HuH-7 (cell line): ENCODE data around the gene EFNA1.

ENCODE experiments used
- DNase-seq: peaks from one replicate; pipeline ENCODE4 v3.0.0; 2011; ENCODE audit warnings: low spot score

EFNA1 gene, protein sequence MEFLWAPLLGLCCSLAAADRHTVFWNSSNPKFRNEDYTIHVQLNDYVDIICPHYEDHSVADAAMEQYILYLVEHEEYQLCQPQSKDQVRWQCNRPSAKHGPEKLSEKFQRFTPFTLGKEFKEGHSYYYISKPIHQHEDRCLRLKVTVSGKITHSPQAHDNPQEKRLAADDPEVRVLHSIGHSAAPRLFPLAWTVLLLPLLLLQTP

GRCh38 chr1:155127105-155127966 is at the start of gene EFNA1:
Gene EFNA1 (plus strand): TSS chr1:155127876. CDS start chr1:155127978, 102 bp downstream.
- DNase-seq: peak; percentile 91

GRCh38 chr1:155078469-155079209 is 49.0 kb upstream of the EFNA1 start, which contains the start of gene EFNA3:
Gene EFNA3 (plus strand): TSS chr1:155078837. CDS start chr1:155078942, 105 bp downstream.
- DNase-seq: peak; percentile 97

DNA sequence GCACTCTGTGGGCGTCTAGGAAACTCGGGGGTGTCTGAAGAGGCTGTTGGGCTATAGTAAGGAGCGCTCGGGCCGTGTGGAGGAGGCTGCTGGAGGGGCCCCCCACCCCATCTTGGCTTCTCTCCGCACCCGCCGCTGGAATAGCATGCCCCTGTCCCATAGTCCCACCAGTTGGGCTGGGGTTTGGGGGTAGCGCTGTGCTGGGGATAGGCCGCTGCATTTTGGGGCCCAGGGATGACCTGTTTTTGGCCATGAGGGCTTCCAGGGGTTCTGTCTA is 48.5 kb upstream of the EFNA1 start:
- no peak for DNase-seq

DNA sequence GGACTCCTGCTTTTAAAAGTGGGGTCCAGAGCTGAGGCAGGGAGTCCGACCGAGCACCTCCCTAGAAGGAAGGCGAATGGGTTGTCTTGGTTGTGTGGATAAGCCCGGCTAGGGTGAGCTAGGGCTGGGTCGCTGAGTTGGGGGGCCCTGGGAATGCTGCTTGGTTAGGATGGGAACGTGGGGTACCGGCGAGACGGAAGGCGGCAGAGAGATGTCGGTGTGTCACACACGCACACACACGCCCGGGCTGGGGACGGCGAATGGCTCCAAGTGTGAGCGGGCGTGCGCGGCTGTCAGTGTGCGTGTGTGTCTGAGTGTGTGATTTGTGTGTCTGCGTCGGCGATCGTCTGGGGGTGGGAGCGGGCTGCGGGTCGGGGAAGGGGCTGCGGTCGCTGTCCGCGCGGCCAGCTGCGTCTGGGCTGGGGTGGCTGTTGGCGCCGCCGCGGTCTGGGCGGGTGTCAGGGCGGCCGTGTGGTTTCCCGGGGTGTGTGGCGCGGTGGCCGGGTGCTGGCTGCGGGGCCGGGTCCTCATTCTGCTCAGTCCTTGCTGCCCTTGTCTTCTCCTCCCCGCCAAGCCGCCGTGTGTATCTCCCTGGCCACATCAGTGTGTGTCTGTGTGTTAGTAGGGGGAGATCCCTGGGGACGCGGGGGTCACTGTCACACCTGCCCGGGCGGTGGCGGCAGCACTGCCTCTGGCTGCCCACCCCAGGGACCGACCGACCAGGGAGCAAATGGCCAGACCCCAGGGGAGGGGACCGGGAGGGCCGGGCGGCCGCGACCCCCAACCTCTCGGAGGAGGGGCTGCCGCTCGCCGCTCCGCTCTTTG is 48.0 kb upstream of the EFNA1 start:
- peak; percentile 52 for DNase-seq

DNA sequence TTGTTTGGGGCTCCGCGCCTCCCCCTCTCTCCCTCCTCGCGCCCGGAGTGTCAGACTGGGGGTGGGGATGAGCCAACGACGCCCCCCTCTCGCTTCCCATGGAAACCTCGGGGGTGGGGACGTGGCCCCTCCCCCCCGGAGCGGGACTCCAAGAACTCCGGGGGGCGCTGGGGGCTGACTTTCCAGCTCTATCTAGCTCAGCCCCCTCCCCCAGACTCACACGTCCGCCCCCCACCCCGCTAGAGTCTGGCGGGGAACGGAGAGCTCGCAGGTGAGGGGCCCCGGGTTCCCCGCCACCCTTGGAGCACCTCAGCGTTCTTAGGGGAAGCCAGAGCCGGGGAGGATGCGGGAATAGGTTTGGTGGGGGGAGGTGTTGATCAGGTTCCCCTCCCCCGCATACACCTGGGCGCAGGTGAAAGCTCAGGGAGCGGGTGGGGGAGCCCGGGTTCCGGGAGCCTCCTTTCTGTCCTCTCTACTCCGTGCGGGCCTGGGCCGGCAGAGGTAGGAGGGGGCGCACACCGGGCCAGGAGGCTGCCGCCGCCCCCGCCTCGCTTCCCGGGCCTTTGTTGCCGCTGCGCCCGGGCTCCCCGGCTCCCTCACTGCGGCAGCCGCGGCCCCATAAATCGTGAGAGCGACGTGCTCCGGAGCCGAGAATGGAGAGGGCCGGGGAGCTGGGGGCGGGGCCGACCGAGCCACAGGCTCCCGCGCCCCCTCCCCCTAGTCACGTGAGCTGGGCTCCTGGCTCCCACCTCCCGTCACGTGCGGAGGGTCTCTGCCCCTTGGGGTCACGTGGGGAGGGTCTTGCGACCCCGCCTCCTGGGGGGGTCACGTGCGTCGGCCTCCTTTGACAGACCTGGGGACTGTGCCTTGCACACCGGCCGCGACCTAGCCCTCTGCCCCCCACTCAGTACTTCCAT is 47.1 kb upstream of the EFNA1 start:
- DNase-seq: peak; percentile 82

DNA sequence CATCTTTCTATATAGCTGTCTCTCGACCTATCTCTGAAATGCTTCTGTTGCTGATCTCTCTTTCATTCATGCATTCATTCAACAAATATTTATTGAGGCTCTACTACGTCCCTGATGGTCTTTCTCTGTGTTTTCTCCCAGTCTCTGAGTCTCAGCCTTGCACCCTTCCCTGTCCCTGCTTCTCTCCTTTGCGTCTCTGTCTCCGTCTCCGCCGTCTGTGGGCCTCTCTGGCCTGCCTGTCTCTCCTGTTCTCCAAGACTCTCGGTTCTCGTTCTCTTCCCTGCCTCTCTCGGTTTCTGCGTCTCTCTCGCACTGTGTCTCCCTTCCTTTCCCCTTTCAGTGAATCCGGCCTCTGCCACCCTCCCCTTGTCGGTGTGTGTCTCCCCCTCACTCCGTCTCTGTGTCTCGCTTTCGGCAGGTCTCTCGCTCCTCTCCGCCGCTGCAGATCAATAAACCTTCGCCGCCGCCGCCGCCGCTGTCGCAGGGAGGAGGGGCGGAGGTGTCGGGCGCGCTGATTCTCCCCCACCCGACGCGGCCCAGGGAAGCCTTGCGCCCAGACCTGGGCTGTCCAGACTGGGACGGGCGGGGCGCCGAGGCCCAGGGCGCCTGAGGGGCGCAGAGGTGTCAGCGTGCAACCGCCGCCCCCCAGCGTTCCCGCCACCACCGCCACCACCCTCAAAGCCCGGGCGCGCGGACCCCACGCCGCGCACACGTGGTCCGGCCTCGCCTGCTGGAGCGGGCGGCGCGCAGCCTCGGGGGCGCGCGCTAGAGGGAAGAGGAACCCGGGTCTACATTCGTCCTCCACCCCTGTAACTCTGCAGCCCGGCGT is 46.0 kb upstream of the EFNA1 start:
- no peak for DNase-seq

DNA sequence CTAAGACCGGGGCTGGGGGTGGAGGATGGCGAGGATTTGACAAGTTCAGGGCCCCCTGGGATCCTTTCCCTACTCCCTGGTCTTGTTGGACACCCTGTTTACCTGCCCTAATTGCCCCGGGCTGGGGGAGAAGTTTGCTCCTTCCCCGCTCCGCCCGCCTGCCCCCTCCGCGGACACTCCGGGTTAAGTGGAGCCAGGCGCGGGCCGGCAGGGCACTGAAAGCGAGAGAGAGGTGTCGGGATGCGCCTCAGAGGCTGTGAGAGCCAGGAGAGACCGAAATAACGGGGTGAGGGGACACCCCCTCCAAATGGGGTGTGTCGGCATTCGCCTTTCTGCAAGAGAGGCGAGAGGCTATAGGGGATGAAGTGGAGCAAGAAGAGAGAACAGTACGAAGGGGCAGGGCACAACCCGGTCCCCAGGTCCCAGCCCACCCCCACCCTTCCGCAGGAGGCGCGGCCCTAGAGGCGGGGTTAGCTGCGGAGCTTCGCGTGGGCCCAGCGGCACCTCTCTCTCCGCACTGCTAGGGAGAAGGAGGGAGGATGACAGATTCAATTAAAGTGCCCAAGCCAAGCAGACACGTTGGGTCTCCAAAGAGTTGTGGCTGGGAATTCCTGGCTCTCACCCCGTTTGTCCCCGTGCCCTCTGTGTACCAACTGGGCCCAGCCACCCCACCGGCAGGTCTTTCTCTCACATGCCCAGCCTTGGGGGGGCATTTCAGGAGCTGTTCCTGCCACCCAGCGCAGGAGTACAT is 45.2 kb upstream of the EFNA1 start:
- no peak for DNase-seq

DNA sequence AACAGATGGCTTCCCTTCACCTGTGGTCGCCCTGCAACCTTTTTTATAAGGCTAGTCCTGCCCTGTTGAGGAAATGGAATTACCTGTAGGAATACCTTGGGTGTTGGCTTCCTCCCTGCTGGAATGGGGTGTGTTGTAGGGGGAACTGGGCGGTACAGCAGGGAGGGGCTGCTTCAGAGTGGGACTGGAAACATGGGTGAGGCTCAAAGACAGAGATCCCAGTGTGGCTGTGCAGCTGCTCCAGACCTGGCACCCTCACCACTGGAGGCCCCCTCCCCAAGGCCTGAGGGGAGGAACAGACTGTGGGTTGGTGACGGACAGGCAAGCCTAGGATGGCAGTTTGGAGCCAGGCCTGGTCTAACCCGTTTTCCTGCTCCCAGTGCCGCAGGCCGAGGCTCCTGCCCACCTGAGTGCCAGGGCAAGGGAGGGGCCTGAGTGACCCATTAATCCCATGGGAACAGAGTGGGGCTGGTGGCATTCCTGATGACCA is 44.6 kb upstream of the EFNA1 start:
- no peak for DNase-seq

- no peak for DNase-seq
Measured at GRCh38 chr1:155083865-155084721, 43.6 kb upstream of the EFNA1 start.

DNA sequence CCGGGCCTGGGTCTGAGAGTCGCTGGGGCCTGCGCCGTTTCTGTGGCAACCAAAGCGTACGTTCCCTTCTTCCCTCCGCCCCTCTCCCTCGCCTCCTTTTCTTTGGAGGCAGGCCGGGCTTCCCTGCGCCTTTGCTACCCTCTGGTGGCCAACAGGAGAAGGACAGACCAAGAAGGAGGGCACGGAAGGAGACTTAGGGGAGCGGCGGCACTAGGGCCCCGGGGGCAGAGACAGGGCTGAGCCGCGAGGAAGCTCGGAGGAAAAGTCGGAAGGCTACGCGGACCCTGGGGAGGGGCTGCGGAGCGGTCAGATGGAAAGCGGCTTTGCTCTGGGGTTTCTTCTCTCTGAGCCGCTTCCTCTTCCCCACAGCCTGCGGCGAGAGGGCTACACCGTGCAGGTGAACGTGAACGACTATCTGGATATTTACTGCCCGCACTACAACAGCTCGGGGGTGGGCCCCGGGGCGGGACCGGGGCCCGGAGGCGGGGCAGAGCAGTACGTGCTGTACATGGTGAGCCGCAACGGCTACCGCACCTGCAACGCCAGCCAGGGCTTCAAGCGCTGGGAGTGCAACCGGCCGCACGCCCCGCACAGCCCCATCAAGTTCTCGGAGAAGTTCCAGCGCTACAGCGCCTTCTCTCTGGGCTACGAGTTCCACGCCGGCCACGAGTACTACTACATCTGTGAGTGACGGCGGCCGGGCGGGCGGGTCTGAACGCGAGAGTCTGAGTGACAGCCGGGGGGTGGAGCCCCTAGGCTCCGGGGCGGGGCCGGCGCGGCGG is 42.8 kb upstream of the EFNA1 start:
- peak; percentile 96 for DNase-seq

- no peak for DNase-seq
Measured at GRCh38 chr1:155085504-155086127, 42.1 kb upstream of the EFNA1 start.

DNA sequence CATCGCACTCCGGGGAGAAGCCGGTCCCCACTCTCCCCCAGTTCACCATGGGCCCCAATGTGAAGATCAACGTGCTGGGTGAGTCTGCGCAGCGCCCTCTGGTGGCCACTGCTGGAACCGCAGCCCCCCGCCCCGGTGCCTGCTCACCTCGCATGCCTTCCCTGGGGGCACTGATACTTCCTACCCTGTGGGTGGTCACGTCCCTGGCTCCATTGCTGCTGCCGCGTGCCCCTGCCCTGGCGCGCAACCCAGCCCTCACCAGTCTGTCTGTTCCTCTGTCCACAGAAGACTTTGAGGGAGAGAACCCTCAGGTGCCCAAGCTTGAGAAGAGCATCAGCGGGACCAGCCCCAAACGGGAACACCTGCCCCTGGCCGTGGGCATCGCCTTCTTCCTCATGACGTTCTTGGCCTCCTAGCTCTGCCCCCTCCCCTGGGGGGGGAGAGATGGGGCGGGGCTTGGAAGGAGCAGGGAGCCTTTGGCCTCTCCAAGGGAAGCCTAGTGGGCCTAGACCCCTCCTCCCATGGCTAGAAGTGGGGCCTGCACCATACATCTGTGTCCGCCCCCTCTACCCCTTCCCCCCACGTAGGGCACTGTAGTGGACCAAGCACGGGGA is 41.4 kb upstream of the EFNA1 start:
- peak; percentile 90 for DNase-seq

GRCh38 chr1:155086856-155087535 is 40.7 kb upstream of the EFNA1 start:
- peak; percentile 60 for DNase-seq

DNA sequence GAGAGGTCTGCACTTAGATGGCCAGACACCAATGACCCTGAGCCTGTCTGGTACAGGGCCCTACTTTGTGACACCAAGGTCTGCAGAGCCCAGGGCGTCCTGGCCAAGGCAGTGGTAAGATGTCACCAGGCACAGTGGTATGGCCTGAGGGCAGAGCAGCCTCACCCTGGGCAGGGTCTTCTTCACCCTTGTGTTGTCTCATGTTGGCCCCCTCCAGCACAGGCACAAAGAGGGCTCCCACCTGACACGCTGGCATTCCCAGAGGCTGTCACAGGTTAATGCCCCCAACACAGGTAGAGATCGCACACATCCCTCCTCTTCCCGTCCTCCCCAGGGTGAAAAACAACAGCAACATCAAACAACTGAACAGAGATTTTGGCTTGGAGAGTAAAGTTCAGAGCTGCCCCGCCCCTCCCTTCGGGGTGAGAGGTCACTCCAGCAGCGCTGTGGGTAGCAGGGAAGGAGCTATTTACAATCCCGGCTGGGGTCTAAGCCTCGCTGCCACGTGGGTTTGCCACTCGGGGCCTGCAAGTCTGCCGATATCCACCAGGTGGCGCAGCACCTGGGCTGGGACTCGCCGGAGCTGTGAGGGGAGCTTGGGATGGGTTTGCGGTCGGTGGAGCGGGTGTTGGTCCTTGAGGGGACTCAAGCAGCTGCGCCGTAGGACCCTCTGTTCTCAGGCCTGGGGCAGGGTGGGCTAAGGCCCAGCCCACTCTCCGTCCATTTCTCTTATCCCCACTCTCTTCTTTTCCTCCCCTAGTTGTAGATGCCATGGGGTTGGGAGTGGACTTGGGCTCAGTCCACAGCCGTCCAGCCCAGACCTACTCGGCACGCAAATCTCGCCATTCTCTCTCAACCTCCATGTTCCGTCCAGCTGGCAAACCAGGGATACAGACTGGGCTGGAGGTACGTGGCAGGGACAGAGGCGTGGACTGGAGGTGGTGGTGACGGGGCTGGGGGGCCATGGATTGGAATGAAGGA is 36.3 kb upstream of the EFNA1 start:
- DNase-seq: peak; percentile 91

DNA sequence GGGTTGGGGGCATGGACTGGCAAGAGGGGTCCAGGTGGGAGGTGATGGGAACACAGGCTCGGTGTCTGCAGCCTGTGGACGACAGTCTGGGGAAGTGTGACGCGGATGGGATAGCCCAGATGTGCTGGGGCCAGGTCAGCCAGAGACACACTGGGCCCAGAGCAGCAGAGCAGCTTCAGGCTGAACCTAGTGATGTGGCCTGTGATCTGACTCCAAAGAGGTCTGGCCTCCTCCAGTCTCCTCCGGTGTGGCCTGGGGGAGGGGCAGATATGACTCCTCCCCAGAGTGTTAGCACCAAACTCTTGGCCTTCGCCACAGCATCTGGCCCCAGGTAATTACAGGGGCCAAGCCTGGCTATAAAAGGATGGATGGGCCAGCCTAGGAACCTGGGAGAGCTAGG is 35.5 kb upstream of the EFNA1 start:
- no peak for DNase-seq
